HCT116 (cell line): ENCODE measurements around the gene ZNF593. TPM values are rescaled to one million over a fixed set of nuclear protein-coding genes. Genes with fewer than 3 reads are reported as not detected.

Experiments
- ATAC-seq: fragments of 200-7000 bp; cut with Tn5 transposase; 2 replicates; pipeline ENCODE4 v1.9.1; 2020; ENCODE audit warnings: mild to moderate bottlenecking, moderate library complexity
- BruUV-seq: library from RNA; stranded (reverse); fragments of 400-500 nt; replicated peaks from 2 replicates; lab custom pipeline; 2021; lab: Mats Ljungman, UMichigan
- CTCF ChIA-PET: fragments of 300-600 bp; sonication (Branson Sonifier 250); formaldehyde crosslinking; loops from one replicate; lab custom pipeline; 2021; ENCODE audit warnings: antibody characterized with exemption; lab: Charles Lee
- POLR2A ChIA-PET: fragments of 300-600, 350-600 bp; sonication (Branson Sonifier 250); formaldehyde crosslinking; loops from one replicate; lab custom pipeline; 2021; ENCODE audit warnings: antibody characterized with exemption; lab: Charles Lee
- RAD21 ChIA-PET, 2 experiments: fragments of 300-600 bp; sonication (Branson Sonifier 250); formaldehyde crosslinking; loops; one replicate each; lab custom pipeline; 2023; ENCODE audit warnings: low total read pairs in 2 of 2; ENCODE audit not compliant: uncharacterized antibody in 2 of 2, unreplicated experiment in 2 of 2, low non-redundant PET in 1 of 2; lab: Charles Lee
- DNase-seq: peaks from one replicate; pipeline ENCODE4 v3.0.0-alpha.2; 2010; ENCODE audit warnings: low read depth, low spot score
- H2AFZ ChIP-seq: fragments of 200-600 bp; shearing (Covaris generic), sonication (generic); 2 replicates; pipeline ENCODE4 v1.6.1; 2017; ENCODE audit warnings: low read depth, mixed run types, mixed read lengths, antibody characterized with exemption, low read length; ENCODE audit not compliant: poor library complexity, severe bottlenecking
- H3K27ac ChIP-seq: 2 replicates; pipeline ENCODE4 v1.5.1; 2012; ENCODE audit warnings: low read depth, low read length
- H3K27me3 ChIP-seq: fragments of 200-600 bp; sonication (generic); 2 replicates; pipeline ENCODE4 v1.6.1; 2016; ENCODE audit warnings: mixed run types, low read length, mixed read lengths; ENCODE audit not compliant: insufficient read depth
- H3K36me3 ChIP-seq, 2 experiments: fragments of 200-500 bp in 1 of 2; fragments of 200-600 bp in 1 of 2; sonication (Bioruptor generic) in 1 of 2; sonication (generic) in 1 of 2; 2 replicates each; pipeline versions ENCODE4 v1.5.1 to v1.6.1; 2014 to 2016; ENCODE audit warnings: low read length in 2 of 2, inconsistent platforms in 1 of 2, mixed read lengths in 1 of 2, mixed run types in 1 of 2; ENCODE audit not compliant: insufficient read depth in 2 of 2, control insufficient read depth in 1 of 2
- H3K4me1 ChIP-seq, 2 experiments: fragments of 200-600 bp in 1 of 2; sonication (generic) in 1 of 2; 2 replicates each; pipeline versions ENCODE4 v1.5.1 to v1.6.1; 2012 to 2017; ENCODE audit warnings: low read length in 2 of 2, inconsistent platforms in 1 of 2, mild to moderate bottlenecking in 1 of 2, mixed read lengths in 1 of 2, mixed run types in 1 of 2, moderate library complexity in 1 of 2; ENCODE audit not compliant: insufficient read depth in 2 of 2, control insufficient read depth in 1 of 2
- H3K4me2 ChIP-seq: fragments of 200-600 bp; sonication (generic); 2 replicates; pipeline ENCODE4 v1.6.1; 2017; ENCODE audit warnings: mixed run types, low read length, mixed read lengths
- H3K4me3 ChIP-seq, 2 experiments: fragments of 200-600 bp in 1 of 2; sonication (generic) in 1 of 2; replicated peaks in 1 of 2; 2 replicates each; pipeline ENCODE4 v1.5.1; 2011 to 2016; ENCODE audit warnings: low read length in 2 of 2, control low read depth in 1 of 2, low read depth in 1 of 2, mild to moderate bottlenecking in 1 of 2, mixed read lengths in 1 of 2, mixed run types in 1 of 2
- H3K79me2 ChIP-seq: fragments of 200-600 bp; sonication (generic); 2 replicates; pipeline ENCODE4 v1.6.1; 2017; ENCODE audit warnings: mild to moderate bottlenecking, mixed run types, low read length, moderate library complexity, mixed read lengths; ENCODE audit not compliant: insufficient read depth
- H3K9ac ChIP-seq: fragments of 200-600 bp; sonication (generic); 2 replicates; pipeline ENCODE4 v1.6.1; 2016; ENCODE audit warnings: low read length, mixed read lengths
- H3K9me2 ChIP-seq: fragments of 200-600 bp; sonication (generic), shearing (Covaris generic); 2 replicates; pipeline ENCODE4 v1.6.1; 2017; ENCODE audit warnings: mixed run types, mild to moderate bottlenecking, moderate library complexity; ENCODE audit not compliant: insufficient read depth
- H3K9me3 ChIP-seq, 2 experiments: fragments of 200-500 bp in 1 of 2; fragments of 200-600 bp in 1 of 2; sonication (Bioruptor generic) in 1 of 2; sonication (generic) in 1 of 2; 2 replicates each; pipeline ENCODE4 v1.6.1; 2014 to 2017; ENCODE audit warnings: low read length in 2 of 2, mixed read lengths in 2 of 2, inconsistent platforms in 1 of 2, low read depth in 1 of 2, mild to moderate bottlenecking in 1 of 2, mixed run types in 1 of 2, moderate library complexity in 1 of 2; ENCODE audit not compliant: control insufficient read depth in 1 of 2, insufficient read depth in 1 of 2
- H4K20me1 ChIP-seq: fragments of 200-600 bp; sonication (generic), shearing (Covaris generic); 2 replicates; pipeline ENCODE4 v1.6.1; 2017; ENCODE audit warnings: mixed run types, mild to moderate bottlenecking, moderate library complexity; ENCODE audit not compliant: insufficient read depth
- CBX3 ChIP-seq: IDR thresholded peaks from 2 replicates; pipeline ENCODE4 v1.6.1; 2012; ENCODE audit warnings: low read depth
- EGR1 ChIP-seq: IDR thresholded peaks from 2 replicates; pipeline ENCODE4 v1.6.1; 2012; ENCODE audit warnings: low read depth
- EZH2 ChIP-seq: fragments of 200-600 bp; sonication (generic); IDR thresholded peaks from 2 replicates; pipeline ENCODE4 v1.6.1; 2017; ENCODE audit warnings: antibody characterized with exemption, mixed run types
- MAX ChIP-seq: IDR thresholded peaks from 2 replicates; pipeline ENCODE4 v1.6.1; 2012
- REST ChIP-seq: IDR thresholded peaks from 2 replicates; pipeline ENCODE4 v1.6.1; 2012; ENCODE audit warnings: low read depth
- SIN3A ChIP-seq: IDR thresholded peaks from 2 replicates; pipeline ENCODE4 v1.6.1; 2012; ENCODE audit warnings: low read depth
- SRF ChIP-seq: IDR thresholded peaks from 2 replicates; pipeline ENCODE4 v1.6.1; 2012; ENCODE audit warnings: low read depth
- YY1 ChIP-seq: IDR thresholded peaks from 2 replicates; pipeline ENCODE4 v1.6.1; 2011; ENCODE audit warnings: low read length, low read depth, moderate library complexity, mild to moderate bottlenecking; ENCODE audit not compliant: insufficient replicate concordance; ENCODE audit errors: extremely low read depth
- intact Hi-C: fragments of 100-400 bp; cut with micrococcal nuclease; formaldehyde crosslinking; loops from 2 replicates; pipeline ENCODE4 v1.10.0; 2022
- total RNA-seq: library from RNA; stranded (reverse); gene quantifications from one replicate; pipeline ENCODE4 v1.2.1, GENCODE V29; 2021; ENCODE audit not compliant: unreplicated experiment

ZNF593 gene
- total RNA-seq, 1 experiment from 2014 or later, result 62.4 TPM

GRCh38 chr1:26213335-26213905 lies 43.7 kb downstream of the ZNF593 start:
- Histone ChIP-seq H3K9me2 (no peaks in the 10 kb centered on the region), H2AFZ (no peak overlapping the region), H3K79me2 (no peaks in the 10 kb centered on the region)
- POLR2A ChIA-PET, result no interaction called here
- RAD21 ChIA-PET, result no interaction called here
- DNase-seq, result no peak
- BruUV-seq, result no TSS peak
- TF ChIP-seq EZH2, result no peak
- no peak for TF ChIP-seq SIN3A
- TF ChIP-seq YY1, result no peak
- no peak for TF ChIP-seq SRF
- TF ChIP-seq CBX3, result no peak
- no peak for TF ChIP-seq REST
- no peak for TF ChIP-seq EGR1
- no peak for TF ChIP-seq MAX
- TF ChIP-seq, all 23 proteins: peak for 0
- Histone ChIP-seq H3K4me1 (no peaks in the 10 kb centered on the region), H3K36me3 (no peaks in the 10 kb centered on the region), H3K9ac (no peak overlapping the region), H3K4me2 (no peak overlapping the region), H3K27me3 (no peaks in the 10 kb centered on the region), H3K4me3 (no peak overlapping the region), H4K20me1 (no peaks in the 10 kb centered on the region), H3K27ac (no peak overlapping the region), H3K9me3 (no peaks in the 10 kb centered on the region)
- intact Hi-C loops, result no loop called here
- no peak for ATAC-seq
- CTCF ChIA-PET, result interaction anchor here (1.3 kb wide), 2 partner anchors 20 to 21 kb away, joined by 4 to 6 read pairs; partner anchors contain the start of gene CEP85
